Smooth muscle cell (in vitro differentiated cells): ENCODE results near the gene ZNF366. TPM values are rescaled to one million over a fixed set of nuclear protein-coding genes. Genes with fewer than 3 reads are reported as not detected.

Experiments
- DNase-seq: peaks from one replicate; lab custom pipeline; 2025; ENCODE audit not compliant: unreplicated experiment; lab: John Stamatoyannopoulos, UW
- H2AFZ ChIP-seq: fragments of 200-600 bp; sonication (generic); 2 replicates; pipeline ENCODE4 v1.6.0; 2016; ENCODE audit warnings: antibody characterized with exemption, low read depth, mild to moderate bottlenecking
- H3F3A ChIP-seq: fragments of 200-600 bp; sonication (generic); 2 replicates; pipeline ENCODE4 v1.6.0; 2017; ENCODE audit warnings: antibody characterized with exemption, low read depth
- H3K27ac ChIP-seq: fragments of 200-600 bp; sonication (generic); 2 replicates; pipeline ENCODE4 v1.5.1; 2016; ENCODE audit warnings: low read depth, mild to moderate bottlenecking
- H3K27me3 ChIP-seq: fragments of 200-600 bp; sonication (generic); 2 replicates; pipeline ENCODE4 v1.6.1; 2016; ENCODE audit warnings: low read depth, mild to moderate bottlenecking
- H3K36me3 ChIP-seq: fragments of 200-600 bp; sonication (generic); 2 replicates; pipeline ENCODE4 v1.5.1; 2016; ENCODE audit warnings: low read depth
- H3K4me1 ChIP-seq: fragments of 200-600 bp; sonication (generic); 2 replicates; pipeline ENCODE4 v1.5.1; 2016; ENCODE audit warnings: low read depth
- H3K4me2 ChIP-seq: fragments of 200-600 bp; sonication (generic); 2 replicates; pipeline ENCODE4 v1.6.0; 2016; ENCODE audit warnings: mild to moderate bottlenecking
- H3K4me3 ChIP-seq: fragments of 200-600 bp; sonication (generic); 2 replicates; pipeline ENCODE4 v1.5.1; 2016; ENCODE audit warnings: mild to moderate bottlenecking
- H3K79me2 ChIP-seq: fragments of 200-600 bp; sonication (generic); 2 replicates; pipeline ENCODE4 v1.6.0; 2016; ENCODE audit warnings: low read depth, mild to moderate bottlenecking
- H3K9ac ChIP-seq: fragments of 200-600 bp; sonication (generic); 2 replicates; pipeline ENCODE4 v1.6.0; 2016; ENCODE audit warnings: low read depth
- H3K9me3 ChIP-seq: fragments of 200-600 bp; sonication (generic); replicated peaks from 2 replicates; pipeline ENCODE4 v1.5.1; 2016; ENCODE audit warnings: low read depth
- H4K20me1 ChIP-seq: fragments of 200-600 bp; sonication (generic); 2 replicates; pipeline ENCODE4 v1.6.0; 2016; ENCODE audit warnings: low read depth
- CTCF ChIP-seq: fragments of 200-600 bp; sonication (generic); IDR thresholded peaks from 2 replicates; pipeline ENCODE4 v1.5.1; 2017; ENCODE audit warnings: borderline replicate concordance, mild to moderate bottlenecking, antibody characterized with exemption; ENCODE audit not compliant: insufficient read depth, poor library complexity, severe bottlenecking
- WGBS: methylation state at CpG from one replicate; pipeline ENCODE4 v1.1.7; 2016; ENCODE audit warnings: low lambda C conversion rate; 5-methylcytosine and 5-hydroxymethylcytosine counted together
- polyA plus RNA-seq: library from polyadenylated mRNA; unstranded; fragments of >200 nt; fragmentation: Nextera tagmentation; extraction: Ambion mirVana; gene quantifications from 2 replicates; pipeline ENCODE4 v1.2.1, GENCODE V29; 2016
- total RNA-seq: library from RNA; depleted of rRNA; stranded (reverse); fragments of >200 nt; gene quantifications from 2 replicates; pipeline ENCODE4 v1.2.3, GENCODE V29; 2014

The ZNF366 gene
- total and polyA plus RNA-seq, 2 experiments from 2014 or later, result not detected

DNA sequence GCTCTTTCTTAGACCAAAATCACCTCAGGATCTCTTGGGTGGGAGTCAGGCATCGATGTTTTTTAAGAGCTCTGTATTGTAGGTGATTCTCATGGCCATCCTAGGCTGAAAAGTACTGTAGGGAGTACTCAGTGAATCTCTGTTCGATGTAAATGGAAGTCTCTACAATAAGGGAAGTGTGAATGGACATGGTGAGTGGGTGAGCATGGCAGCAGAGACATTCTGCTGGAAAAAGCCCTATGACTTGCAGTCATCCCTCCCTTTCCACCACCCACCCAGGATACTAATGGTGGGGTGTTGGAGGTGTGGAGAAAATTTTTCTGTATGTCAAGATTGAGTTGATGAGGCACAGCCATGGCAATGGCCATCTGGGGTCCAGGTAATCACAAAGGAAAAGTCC lies 30.9 kb downstream of the ZNF366 start:
- Histone ChIP-seq H3F3A (no peaks in the 10 kb centered on the region), H3K4me3 (no peak overlapping the region), H3K27me3 (no peaks in the 10 kb centered on the region), H3K27ac (no peak overlapping the region), H3K9ac (no peak overlapping the region), H3K4me2 (no peak overlapping the region), H3K36me3 (no peaks in the 10 kb centered on the region), H3K79me2 (no peaks in the 10 kb centered on the region), H2AFZ (no peak overlapping the region), H4K20me1 (no peaks in the 10 kb centered on the region), H3K9me3 (no peaks in the 10 kb centered on the region), H3K4me1 (no peaks in the 10 kb centered on the region)
- no peak for TF ChIP-seq CTCF
- WGBS, result 85% methylated on average over 2 of the region's 2 CpGs
- no peak for DNase-seq

DNA sequence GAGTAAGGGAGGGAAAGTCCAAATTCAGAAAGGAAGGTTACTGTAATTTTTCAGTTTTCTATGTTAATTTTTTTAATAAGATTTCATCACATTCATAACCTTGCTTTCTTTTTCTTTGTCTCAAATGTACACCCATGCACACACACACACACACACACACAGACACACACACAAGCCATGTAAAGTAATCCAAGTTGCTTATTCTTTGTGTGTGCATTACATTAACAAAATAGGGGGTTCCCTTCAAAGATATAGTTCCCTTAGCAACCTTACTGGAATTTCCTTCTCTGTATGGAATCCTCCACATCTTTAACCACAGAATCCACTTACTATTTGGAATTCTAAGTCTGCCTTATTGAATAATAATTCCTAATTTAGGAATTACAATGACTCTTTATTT lies 32.7 kb downstream of the ZNF366 start:
- no peak for DNase-seq
- no peaks in the 10 kb centered on the region for H3K27me3 ChIP-seq

GRCh38 chr5:72474046-72474500 lies 33.1 kb downstream of the ZNF366 start:
- Histone ChIP-seq H3K9ac (no peak overlapping the region), H3K79me2 (no peaks in the 10 kb centered on the region), H3K9me3 (no peaks in the 10 kb centered on the region), H3K27me3 (no peaks in the 10 kb centered on the region), H3K4me1 (no peaks in the 10 kb centered on the region), H2AFZ (no peak overlapping the region), H3K4me3 (no peak overlapping the region), H3K27ac (no peak overlapping the region), H3K4me2 (no peak overlapping the region), H3F3A (no peaks in the 10 kb centered on the region), H3K36me3 (no peaks in the 10 kb centered on the region), H4K20me1 (no peaks in the 10 kb centered on the region)
- no peak for DNase-seq
- TF ChIP-seq CTCF, result no peak
- 76% methylated on average over 1 of the region's 1 CpG for WGBS

More for the DNA sequence above, 32.7 kb downstream of the ZNF366 start:
- Histone ChIP-seq H3K4me1 (no peaks in the 10 kb centered on the region), H3K27ac (no peak overlapping the region), H4K20me1 (no peaks in the 10 kb centered on the region), H3K36me3 (no peaks in the 10 kb centered on the region), H2AFZ (no peak overlapping the region), H3K4me2 (no peak overlapping the region), H3K9me3 (no peaks in the 10 kb centered on the region), H3K4me3 (no peak overlapping the region), H3F3A (no peaks in the 10 kb centered on the region), H3K9ac (no peak overlapping the region), H3K79me2 (no peaks in the 10 kb centered on the region)
- TF ChIP-seq CTCF, result no peak

GRCh38 chr5:72472666-72473422 lies 34.4 kb downstream of the ZNF366 start:
- no peak overlapping the region for H3K27ac ChIP-seq
- no peak overlapping the region for H2AFZ ChIP-seq
- no peak for TF ChIP-seq CTCF
- H4K20me1 ChIP-seq, result no peaks in the 10 kb centered on the region
- no peaks in the 10 kb centered on the region for H3K27me3 ChIP-seq
- H3K9ac ChIP-seq, result no peak overlapping the region
- no peak overlapping the region for H3K4me2 ChIP-seq
- H3K36me3 ChIP-seq, result no peaks in the 10 kb centered on the region
- H3K9me3 ChIP-seq, result no peaks in the 10 kb centered on the region
- H3F3A ChIP-seq, result no peaks in the 10 kb centered on the region
- H3K4me3 ChIP-seq, result no peak overlapping the region
- no peaks in the 10 kb centered on the region for H3K4me1 ChIP-seq
- H3K79me2 ChIP-seq, result no peaks in the 10 kb centered on the region
- WGBS, result 76% methylated on average over 6 of the region's 6 CpGs
- no peak for DNase-seq
